Brain pericyte (primary cell): ENCODE measurements around the gene ITSN2.
A peak's percentile ranks its signal among the peaks of the same experiment; 100 is the strongest.

Experiments
- DNase-seq: peaks from one replicate; pipeline ENCODE4 v3.0.0-alpha.2; 2012; ENCODE audit warnings: low read depth, low spot score

Gene ITSN2

DNA sequence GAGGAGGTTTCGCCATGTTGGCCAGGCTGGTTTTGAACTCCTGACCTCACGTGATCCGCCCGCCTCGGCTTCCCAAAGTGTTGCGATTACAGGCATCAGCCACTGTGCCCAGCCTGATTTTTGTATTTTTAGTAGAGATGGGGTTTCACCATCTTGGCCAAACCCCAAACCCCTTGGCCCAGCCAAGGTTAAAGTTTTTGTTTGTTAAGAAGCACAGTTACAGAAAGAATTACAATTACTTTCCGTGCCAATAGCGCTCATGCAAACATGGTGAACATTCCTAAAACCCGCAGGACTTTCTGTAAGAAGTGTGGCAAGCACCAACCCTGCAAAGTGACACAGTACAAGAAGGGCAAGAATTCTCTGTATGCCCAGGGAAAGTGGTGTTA is 26.1 kb downstream of the ITSN2 start:
- peak; percentile 10 for DNase-seq

DNA sequence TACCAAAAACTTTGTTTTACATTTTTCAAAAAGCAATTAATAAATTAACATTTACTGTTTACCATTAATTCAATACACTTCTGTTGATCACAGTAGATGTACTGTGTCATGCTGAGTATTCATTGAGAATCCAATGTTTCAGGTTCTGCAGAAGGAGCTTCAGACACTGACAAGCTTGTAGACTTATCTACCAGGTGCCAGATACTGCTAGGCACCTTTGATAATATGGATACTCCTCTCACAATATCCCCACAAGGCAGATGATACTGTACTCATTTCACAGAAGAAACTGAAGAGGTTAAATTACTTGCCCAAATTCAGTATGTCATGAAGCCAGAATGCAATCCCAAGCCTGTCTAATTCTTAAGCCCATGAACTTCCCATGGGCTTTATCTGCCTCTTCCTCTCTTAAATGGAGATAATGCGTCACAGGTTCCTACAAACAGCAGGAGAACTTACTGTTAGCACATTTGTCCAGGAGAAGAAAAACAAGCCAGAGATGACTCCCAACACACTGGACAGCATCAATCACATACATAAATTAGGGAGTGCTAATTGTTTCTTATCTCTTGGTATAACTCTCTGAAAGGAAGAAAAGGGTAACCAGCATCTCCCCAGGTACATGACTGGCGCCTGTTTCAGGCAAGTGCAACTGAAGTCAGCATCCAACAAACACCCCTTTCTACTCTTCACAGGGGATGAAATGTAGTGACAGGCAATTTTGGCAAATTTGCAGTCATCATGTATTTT is 27.4 kb downstream of the ITSN2 start:
- DNase-seq = no peak

- DNase-seq = no peak
Measured at GRCh38 chr2:24330161-24330560, 30.2 kb downstream of the ITSN2 start.

DNA sequence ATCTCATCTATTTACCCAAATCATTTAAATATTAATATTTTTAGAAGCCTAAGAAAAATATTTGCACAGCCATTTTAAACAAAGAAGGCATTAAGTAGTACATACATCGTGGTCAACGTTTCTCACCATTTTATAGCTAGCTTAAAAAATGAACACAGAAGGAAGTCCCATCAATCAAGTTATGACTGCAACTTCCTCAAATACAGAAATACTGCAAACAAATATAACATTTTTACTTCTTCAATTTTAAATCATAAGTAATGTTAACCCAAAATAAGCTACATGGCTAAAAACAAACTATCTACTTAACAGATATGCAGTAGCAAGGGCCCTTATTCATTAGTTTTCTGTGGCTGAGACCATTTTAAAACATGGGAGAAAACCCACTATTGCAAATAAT is 30.6 kb downstream of the ITSN2 start:
- DNase-seq = no peak

GRCh38 chr2:24328010-24328409 is 32.3 kb downstream of the ITSN2 start:
- no peak for DNase-seq

GRCh38 chr2:24317491-24317920 is 42.8 kb downstream of the ITSN2 start:
- no peak for DNase-seq

DNA sequence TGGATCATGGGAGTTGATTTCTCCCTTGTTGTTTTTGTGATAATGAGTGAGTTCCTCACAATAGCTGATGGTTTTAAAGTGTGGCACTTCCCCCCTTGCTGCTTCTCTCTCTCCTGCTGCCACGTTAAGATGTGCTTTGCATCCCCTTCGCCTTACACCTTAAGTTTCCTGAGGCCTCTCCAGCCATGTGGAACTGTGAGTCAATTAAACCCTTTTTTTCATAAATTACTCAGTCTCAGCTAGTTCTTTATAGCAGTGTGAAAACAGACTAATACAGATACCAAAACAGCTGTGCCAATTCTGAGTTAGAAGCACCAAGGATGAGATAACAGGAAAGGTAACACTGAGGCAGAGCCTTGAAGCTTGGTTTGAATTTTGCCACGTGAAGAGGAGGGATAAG is 44.7 kb downstream of the ITSN2 start:
- no peak for DNase-seq

DNA sequence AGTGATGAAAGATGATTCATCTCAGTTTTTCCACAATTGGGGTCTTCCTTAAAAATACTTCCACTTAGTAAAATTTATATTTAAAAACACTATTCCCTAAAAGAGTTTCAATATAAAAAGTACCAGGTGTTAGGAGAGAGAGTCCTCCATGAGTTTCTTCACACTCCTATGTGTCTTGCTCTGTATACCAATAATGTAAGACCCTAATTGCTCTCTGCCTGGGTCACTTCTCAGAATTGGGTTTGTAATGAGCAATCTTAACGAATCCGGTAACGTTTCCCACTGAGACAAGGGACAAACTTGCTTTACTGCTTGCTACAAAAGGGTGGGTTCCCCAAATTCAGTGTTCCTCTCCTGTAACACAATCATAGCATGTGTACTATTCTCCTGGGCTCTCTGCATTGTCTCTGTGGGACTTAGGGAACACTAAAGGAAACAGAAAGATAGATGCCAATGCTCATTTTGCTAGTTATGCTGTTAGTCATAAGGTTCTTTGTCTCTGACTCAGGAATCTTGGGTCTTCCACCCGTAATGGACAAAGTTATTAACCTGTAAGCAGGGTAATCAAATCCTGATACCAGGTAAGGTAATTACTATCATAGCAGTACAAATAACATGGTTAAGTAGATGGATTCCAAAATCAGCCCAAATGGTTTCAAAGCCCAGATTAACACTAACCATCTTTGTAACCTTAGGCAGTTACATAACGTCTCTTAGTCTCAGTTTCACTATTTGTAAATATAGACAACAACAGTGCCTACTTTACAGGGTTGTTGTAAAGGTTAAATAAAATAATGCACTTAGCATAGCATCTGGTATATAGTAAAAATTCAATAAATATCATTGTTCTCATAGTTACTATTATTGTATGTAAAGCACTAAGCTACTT is 46.3 kb downstream of the ITSN2 start:
- DNase-seq = no peak

- no peak for DNase-seq
Measured at GRCh38 chr2:24307961-24308360, 52.4 kb downstream of the ITSN2 start.

- DNase-seq = no peak
Measured at GRCh38 chr2:24304631-24305030, 55.7 kb downstream of the ITSN2 start.

DNA sequence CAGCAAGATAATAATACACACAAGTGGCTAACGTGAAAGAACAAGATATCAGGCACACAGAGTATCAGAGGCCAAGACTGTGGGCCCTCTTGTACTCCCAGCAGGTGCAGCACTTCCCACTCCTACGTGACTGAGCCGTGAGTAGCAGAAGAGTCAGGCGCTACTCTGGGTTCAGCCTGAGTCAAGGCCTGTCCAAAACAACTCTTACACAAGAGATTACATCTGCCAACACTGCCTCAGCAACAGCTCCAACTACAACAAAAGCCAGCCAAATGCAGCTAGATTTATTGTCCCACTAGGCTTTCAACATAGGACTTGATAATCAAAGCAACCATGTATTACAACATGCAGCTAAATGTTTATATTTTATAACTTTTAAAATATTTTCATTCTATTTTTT is 56.2 kb downstream of the ITSN2 start:
- peak; percentile 13 for DNase-seq

DNA sequence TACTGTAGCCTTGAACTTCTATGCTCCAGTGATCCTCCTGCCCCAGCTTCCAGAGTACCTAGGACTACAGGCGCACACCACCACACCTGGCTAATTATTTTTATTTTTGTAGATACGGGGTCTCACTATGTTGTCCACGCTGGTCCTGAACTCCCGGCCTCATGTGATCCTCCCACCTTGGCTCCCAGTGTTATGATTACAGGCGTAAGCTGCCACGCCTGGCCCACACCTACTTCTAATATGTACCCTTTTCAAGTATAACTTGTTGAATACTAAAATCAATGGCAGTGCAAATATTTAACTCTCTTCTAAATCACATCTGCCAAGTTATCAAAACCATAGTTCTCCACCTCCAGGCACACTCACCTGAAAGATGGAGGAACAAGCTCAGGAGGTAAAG is 58.7 kb downstream of the ITSN2 start:
- no peak for DNase-seq

- no peak for DNase-seq
Measured at GRCh38 chr2:24297663-24298062, 62.7 kb downstream of the ITSN2 start.

- no peak for DNase-seq
Measured at GRCh38 chr2:24287171-24287570, 73.2 kb downstream of the ITSN2 start.

DNA sequence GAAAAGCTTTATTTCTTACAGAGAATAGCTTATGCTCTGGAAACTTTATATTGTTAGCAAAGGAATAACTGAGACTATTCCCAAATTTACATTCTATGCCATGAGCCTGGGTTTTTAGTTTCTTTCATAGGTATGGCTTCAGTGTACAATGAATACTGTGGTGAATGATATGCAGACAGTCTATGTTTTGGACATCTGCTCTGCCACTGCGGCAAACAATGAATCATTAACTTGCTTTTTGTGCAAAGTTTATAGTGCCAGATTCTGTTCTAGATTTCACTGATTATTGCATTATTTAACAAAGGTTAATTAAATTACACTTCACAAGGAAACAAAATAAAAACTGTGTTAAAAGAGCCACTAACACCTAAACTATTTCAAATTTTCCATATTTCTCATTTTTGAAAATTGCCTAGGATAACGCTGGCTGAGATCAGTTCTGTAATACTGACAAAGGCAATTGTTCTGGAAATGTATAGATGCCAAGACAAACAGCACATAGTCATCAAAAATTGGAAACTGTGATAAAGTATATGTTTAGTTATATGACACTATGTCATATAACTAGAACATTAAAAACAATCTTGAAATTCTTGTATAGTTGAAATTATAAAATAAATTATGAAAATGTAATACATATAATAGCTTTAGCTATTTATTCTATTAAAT is 74.7 kb downstream of the ITSN2 start:
- no peak for DNase-seq

GRCh38 chr2:24280645-24281044 is 79.7 kb downstream of the ITSN2 start:
- DNase-seq = no peak

DNA sequence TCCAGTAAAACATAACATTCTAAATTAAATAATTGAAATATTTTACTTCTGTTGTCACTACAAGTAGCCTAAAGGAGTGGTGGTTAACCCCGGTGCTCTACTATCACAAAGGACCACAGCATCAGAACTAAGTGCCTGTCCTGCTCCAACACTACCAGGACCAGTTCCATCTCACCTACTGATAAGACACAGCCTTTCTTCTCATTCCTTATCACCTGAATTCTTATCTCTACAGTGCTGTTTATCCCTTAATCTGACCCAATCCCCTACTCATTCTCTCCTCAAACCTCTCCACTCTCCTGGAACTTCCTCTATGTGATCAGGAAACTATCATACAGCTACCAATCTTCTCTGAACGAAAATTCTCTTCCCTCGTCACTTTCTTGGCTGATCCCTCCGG is 80.2 kb downstream of the ITSN2 start:
- no peak for DNase-seq

DNA sequence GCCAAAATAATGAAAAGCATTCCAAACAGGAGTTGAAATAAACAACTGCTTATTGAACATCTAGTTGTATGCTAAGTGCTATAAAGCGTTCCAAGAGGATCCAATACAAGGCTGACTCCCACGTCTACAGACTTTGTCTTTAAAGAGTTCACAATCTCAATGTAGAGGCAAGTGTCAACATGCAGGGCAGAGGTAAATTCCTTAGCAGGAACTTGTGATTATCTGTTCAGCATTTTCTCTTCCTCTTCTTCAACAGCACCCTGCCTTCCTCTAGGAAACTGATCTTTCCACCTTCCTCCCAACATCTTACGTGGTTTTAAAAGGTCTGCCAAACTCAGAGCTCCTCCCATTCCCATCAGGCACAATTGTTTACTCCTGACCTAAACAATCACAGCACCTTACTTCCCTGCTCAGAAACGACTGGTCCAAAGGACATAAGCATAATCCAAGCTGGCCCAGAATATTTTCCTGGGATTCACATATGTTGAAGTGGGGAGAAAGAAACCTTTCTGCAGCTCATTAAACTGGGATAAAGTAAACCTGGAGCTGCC is 83.9 kb downstream of the ITSN2 start:
- no peak for DNase-seq

DNA sequence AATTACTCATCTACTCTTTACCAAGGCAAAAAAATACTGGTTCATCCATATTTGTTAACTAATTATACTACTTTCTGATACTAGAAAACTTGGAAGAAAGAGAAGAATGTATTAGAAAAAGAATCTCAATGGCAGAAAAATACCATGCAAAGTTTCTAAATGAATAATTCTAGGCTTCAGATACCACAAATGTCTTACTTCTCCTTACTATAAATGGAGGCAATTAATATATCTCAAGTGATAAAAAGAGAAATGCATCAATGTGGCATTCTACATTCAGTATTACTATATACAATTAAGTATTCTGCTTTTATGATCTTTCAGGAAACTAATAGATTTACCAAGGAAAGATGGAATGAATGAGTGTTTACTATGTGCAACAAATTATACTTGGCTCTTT is 85.5 kb downstream of the ITSN2 start:
- no peak for DNase-seq

DNA sequence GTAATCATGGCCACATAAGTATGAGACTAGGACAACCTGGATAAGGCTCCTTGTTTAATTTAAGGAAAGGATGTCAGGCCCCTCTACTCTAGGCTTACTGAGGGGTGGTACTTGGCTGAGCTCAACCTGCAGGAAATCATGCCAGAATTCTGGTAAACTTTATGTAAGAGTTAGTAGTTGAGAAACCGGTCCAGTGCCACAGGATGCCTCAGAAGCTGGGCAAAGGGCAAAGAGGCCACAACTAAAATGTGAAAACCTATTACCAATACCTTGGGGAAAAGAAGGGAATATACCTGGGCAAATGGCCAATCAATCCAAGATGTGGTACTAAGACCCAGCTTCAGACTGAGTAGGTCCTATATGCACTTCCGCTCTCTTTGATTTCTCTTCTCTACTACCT is 86.7 kb downstream of the ITSN2 start:
- DNase-seq = no peak

- no peak for DNase-seq
Measured at GRCh38 chr2:24272907-24273306, 87.4 kb downstream of the ITSN2 start.

DNA sequence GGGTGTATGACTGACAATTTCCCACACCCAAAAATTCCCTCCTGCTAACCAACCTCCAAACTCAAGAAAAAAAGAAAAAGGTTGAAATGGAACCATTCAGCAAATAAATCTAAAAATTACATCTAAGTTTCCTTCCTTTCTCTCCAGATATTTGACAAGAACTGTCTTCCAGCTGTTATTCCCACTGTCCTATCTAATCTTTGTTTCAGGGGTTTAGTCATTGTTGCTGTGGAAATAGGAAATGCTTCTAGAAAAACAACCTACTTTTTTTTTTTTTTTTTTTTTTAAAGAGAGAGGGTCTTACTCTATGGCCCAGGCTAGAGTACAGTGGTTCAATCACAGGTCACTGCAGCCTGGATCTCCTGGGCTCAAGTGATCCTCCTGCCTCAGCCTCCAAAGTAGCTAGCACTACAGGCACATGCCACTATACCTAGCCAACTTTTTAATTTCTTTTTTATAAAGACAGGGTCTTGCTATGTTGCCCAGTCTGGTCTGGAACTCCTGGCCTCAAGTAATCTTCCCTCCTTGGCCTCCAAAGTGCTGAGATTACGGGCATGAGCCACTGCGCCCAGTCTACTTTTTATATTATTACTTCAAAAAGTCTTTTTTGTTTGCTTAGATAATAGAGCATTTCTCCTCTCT is 88.1 kb downstream of the ITSN2 start:
- no peak for DNase-seq
